HL-60 (cell line): ENCODE measurements around the gene DGKI.
"Not testable (repeated sequence)": the region's sequence is repeated elsewhere in the genome, so short reads cannot be mapped to it uniquely, and the experiment has no call there.

Experiments
- DNase-seq, 2 experiments: peaks; one replicate each; pipeline ENCODE4 v3.0.0-alpha.2; 2010 to 2020; ENCODE audit warnings: low read depth in 1 of 2, low spot score in 1 of 2
- H3K27ac ChIP-seq: fragments of 250-450 bp; sonication (Bioruptor Pico); replicated peaks from 2 replicates; pipeline ENCODE4 v1.5.1; 2020; ENCODE audit warnings: mild to moderate bottlenecking, moderate library complexity
- H3K27me3 ChIP-seq: fragments of 250-450 bp; sonication (Bioruptor Pico); 2 replicates; pipeline ENCODE4 v1.5.1; 2021; ENCODE audit warnings: mild to moderate bottlenecking, moderate library complexity; ENCODE audit not compliant: insufficient read depth, poor library complexity, severe bottlenecking
- H3K4me3 ChIP-seq: replicated peaks from 2 replicates; pipeline ENCODE4 v1.5.1; 2011; ENCODE audit warnings: mild to moderate bottlenecking, control low read depth, low read length; ENCODE audit not compliant: insufficient read depth
- CTCF ChIP-seq: IDR thresholded peaks from one replicate; pipeline ENCODE4 v1.5.1; 2011; ENCODE audit warnings: low read length, control low read depth, inconsistent platforms; ENCODE audit not compliant: insufficient read depth
- GABPA ChIP-seq: IDR thresholded peaks from 2 replicates; pipeline ENCODE4 v1.6.1; 2012; ENCODE audit warnings: low read depth
- POLR2AphosphoS5 ChIP-seq: IDR thresholded peaks from 2 replicates; pipeline ENCODE4 v1.6.1; 2012; ENCODE audit warnings: low read depth
- REST ChIP-seq: IDR thresholded peaks from 2 replicates; pipeline ENCODE4 v1.6.1; 2012; ENCODE audit warnings: low read depth; ENCODE audit not compliant: insufficient replicate concordance
- SPI1 ChIP-seq: IDR thresholded peaks from 2 replicates; pipeline ENCODE4 v1.6.1; 2012; ENCODE audit warnings: low read depth, mild to moderate bottlenecking, borderline replicate concordance

DGKI gene

GRCh38 chr7:137836113-137836509 lies 10.7 kb downstream of the DGKI start:
- no peak overlapping the region for H3K4me3 ChIP-seq
- H3K27ac ChIP-seq, result no peak overlapping the region
- no peak for DNase-seq
- no peaks in the 10 kb centered on the region for H3K27me3 ChIP-seq
- TF ChIP-seq GABPA (no peak), REST (no peak), POLR2AphosphoS5 (no peak), SPI1 (no peak), CTCF (no peak)

GRCh38 chr7:137835486-137836112 lies 11.2 kb downstream of the DGKI start:
- DNase-seq, result no peak
- H3K27me3 ChIP-seq, result no peaks in the 10 kb centered on the region
- no peak overlapping the region for H3K27ac ChIP-seq
- TF ChIP-seq CTCF (no peak), SPI1 (no peak), POLR2AphosphoS5 (no peak), GABPA (no peak), REST (no peak)
- H3K4me3 ChIP-seq, result no peak overlapping the region

- DNase-seq, result no peak
- H3K27me3 ChIP-seq, result no peaks in the 10 kb centered on the region
- no peak overlapping the region for H3K4me3 ChIP-seq
- no peak for TF ChIP-seq CTCF
- TF ChIP-seq SPI1, result no peak
- TF ChIP-seq POLR2AphosphoS5, result no peak
- no peak for TF ChIP-seq GABPA
- no peak for TF ChIP-seq REST
- no peak overlapping the region for H3K27ac ChIP-seq
These were observed 12.2 kb downstream of the DGKI start for GRCh38 chr7:137834552-137834951.

GRCh38 chr7:137832990-137833389 lies 13.8 kb downstream of the DGKI start:
- not testable (repeated sequence) for H3K4me3 ChIP-seq, DNase-seq, H3K27ac ChIP-seq, H3K27me3 ChIP-seq
